ENCODE measurements around the gene CYB561D2.

DNA sequence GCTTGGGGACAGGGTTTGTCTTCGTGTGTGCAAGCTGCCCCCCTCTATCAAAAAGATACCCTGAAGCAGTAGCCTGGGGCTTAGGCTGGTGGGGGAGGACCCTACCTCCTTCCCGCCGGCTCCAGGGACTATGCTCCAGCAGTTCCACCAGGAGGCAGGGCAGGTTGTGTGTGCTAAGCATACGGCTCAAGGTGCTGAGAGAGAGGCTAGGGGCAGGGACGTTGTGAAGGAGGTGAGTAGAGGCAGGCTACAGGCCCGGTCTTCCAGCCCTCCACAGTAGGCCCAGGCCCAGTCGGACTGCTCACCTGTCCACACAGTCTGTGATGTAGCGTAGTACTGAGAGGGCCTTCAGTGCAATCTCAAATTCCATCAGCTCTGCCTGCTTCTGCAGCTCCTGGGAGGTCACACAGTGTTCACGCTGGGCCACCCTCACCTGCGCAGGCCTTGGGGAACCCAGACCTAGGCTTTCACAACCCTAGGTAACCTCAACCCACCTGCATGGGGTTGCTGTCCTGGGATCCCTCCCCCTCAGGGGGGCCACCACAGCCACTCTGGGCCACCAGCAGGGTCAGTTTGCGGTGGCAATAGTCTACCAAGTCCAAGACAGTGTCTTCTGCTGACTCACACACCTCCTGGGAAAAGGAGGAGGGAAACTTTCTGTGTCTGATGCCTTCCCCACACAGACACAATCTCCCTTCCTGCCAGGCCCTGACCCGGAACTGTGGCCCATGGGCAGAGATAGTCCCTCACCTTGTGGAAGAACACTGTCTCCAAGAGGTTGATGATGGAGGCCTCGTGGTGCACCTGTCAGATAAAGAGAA is 7.6 kb upstream of the CYB561D2 start:
- TF ChIP-seq, protein P1, sequence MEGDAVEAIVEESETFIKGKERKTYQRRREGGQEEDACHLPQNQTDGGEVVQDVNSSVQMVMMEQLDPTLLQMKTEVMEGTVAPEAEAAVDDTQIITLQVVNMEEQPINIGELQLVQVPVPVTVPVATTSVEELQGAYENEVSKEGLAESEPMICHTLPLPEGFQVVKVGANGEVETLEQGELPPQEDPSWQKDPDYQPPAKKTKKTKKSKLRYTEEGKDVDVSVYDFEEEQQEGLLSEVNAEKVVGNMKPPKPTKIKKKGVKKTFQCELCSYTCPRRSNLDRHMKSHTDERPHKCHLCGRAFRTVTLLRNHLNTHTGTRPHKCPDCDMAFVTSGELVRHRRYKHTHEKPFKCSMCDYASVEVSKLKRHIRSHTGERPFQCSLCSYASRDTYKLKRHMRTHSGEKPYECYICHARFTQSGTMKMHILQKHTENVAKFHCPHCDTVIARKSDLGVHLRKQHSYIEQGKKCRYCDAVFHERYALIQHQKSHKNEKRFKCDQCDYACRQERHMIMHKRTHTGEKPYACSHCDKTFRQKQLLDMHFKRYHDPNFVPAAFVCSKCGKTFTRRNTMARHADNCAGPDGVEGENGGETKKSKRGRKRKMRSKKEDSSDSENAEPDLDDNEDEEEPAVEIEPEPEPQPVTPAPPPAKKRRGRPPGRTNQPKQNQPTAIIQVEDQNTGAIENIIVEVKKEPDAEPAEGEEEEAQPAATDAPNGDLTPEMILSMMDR (IDR thresholded peaks at IDR 0.05; ENCODE audit: low read depth, low read length), result no peak
- no peak for TF ChIP-seq EZH2phosphoT487 (IDR thresholded peaks at IDR 0.05; ENCODE audit: low read depth)
